GM19043 (cell line): ENCODE data around the gene USH2A.
"Not testable (repeated sequence)": the region's sequence is repeated elsewhere in the genome, so short reads cannot be mapped to it uniquely, and the experiment has no call there.

ENCODE experiments used
- ATAC-seq: cut with Tn5 transposase; IDR thresholded peaks from one replicate; pipeline ENCODE4 v1.9.1; 2021; ENCODE audit warnings: low read depth; ENCODE audit not compliant: unreplicated experiment

USH2A gene

GRCh38 chr1:216153130-216153529, 270.1 kb downstream of the USH2A start:
- ATAC-seq: no peak

- ATAC-seq: not testable (repeated sequence)
Observed at GRCh38 chr1:216145451-216146018, 277.7 kb downstream of the USH2A start.

GRCh38 chr1:216144661-216145450, 278.4 kb downstream of the USH2A start:
- ATAC-seq: no peak

- ATAC-seq: no peak
Observed at GRCh38 chr1:216142921-216143320, 280.3 kb downstream of the USH2A start.

- no peak for ATAC-seq
Observed at GRCh38 chr1:216140730-216141524, 282.3 kb downstream of the USH2A start.

- no peak for ATAC-seq
Observed at GRCh38 chr1:216124192-216124781, 299.0 kb downstream of the USH2A start.

GRCh38 chr1:216123446-216124191, 299.6 kb downstream of the USH2A start:
- ATAC-seq: no peak

GRCh38 chr1:216119600-216119999, 303.6 kb downstream of the USH2A start:
- ATAC-seq: peak; percentile 67

GRCh38 chr1:216114180-216114579, 309.1 kb downstream of the USH2A start:
- no peak for ATAC-seq

- ATAC-seq: no peak
Observed at GRCh38 chr1:216113181-216113580, 310.1 kb downstream of the USH2A start.

- no peak for ATAC-seq
Observed at GRCh38 chr1:216111842-216112241, 311.4 kb downstream of the USH2A start.

- no peak for ATAC-seq
Observed at GRCh38 chr1:216095400-216095799, 327.8 kb downstream of the USH2A start.

GRCh38 chr1:216090556-216090955, 332.7 kb downstream of the USH2A start:
- ATAC-seq: no peak

- no peak for ATAC-seq
Observed at GRCh38 chr1:216086678-216087077, 336.6 kb downstream of the USH2A start.

GRCh38 chr1:216081445-216081844, 341.8 kb downstream of the USH2A start:
- no peak for ATAC-seq

- ATAC-seq: no peak
Observed at GRCh38 chr1:216076751-216077150, 346.5 kb downstream of the USH2A start.

- ATAC-seq: no peak
Observed at GRCh38 chr1:216075339-216075738, 347.9 kb downstream of the USH2A start.

GRCh38 chr1:216073793-216074595, 349.3 kb downstream of the USH2A start:
- no peak for ATAC-seq

GRCh38 chr1:216071262-216071661, 352.0 kb downstream of the USH2A start:
- no peak for ATAC-seq

- ATAC-seq: no peak
Observed at GRCh38 chr1:216064643-216065042, 358.6 kb downstream of the USH2A start.
